ENCODE results near the gene TTYH1.

Gene TTYH1

DNA sequence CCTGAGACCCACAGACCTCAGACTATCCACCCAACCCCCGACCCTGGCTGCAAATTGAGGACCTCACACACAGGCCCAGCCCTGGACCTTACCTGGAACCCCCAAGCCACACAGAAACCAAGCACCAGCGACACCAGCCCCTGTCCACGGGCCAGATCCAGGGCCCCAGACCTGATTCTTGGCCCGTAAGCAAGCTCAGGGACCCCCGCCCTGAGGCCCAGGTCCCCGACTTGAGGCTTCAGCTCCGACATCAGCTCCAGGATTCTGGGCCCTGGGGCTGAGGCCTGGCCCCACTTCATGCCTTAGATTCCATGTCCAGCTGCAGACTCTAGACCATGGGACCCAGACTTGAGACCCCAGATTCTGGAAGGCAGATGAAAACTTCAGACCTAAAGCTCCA, 6.3 kb downstream of the TTYH1 start:
- DNase-seq = no peak

DNA sequence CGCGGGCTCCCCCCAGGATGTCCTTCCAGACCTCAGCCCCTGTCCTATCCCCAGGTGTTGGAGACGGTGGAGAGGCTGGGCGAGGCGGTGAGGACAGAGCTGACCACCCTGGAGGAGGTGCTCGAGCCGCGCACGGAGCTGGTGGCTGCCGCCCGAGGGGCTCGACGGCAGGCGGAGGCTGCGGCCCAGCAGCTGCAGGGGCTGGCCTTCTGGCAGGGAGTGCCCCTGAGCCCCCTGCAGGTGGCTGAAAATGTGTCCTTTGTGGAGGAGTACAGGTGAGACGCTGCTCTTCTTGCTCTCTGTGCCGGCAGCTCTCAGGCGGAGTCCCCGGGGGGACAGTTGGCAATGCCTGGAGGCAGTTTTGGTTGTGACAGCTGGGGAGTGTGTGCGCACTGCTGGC, 6.9 kb downstream of the TTYH1 start:
- DNase-seq = no peak

DNA sequence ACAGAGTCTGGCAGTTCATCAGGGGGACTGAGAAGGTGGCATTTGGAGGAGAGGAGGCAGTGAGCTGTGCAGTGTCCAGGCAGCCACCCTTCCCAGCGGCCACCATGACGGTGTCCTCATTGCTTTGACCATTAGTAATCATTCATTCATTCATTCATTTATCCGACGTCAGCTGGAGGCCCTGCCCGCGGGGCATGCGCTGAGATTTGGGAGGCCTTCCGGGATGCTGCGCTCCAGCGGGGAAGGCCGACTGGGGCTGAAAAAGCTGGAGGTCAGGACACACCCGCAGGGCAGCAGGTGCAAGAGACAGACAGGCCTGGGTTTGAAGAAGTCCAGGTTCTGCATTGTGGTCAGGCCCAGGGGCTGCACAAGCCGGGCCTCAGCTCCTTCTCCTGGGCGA, 8.9 kb downstream of the TTYH1 start:
- DNase-seq = no peak

DNA sequence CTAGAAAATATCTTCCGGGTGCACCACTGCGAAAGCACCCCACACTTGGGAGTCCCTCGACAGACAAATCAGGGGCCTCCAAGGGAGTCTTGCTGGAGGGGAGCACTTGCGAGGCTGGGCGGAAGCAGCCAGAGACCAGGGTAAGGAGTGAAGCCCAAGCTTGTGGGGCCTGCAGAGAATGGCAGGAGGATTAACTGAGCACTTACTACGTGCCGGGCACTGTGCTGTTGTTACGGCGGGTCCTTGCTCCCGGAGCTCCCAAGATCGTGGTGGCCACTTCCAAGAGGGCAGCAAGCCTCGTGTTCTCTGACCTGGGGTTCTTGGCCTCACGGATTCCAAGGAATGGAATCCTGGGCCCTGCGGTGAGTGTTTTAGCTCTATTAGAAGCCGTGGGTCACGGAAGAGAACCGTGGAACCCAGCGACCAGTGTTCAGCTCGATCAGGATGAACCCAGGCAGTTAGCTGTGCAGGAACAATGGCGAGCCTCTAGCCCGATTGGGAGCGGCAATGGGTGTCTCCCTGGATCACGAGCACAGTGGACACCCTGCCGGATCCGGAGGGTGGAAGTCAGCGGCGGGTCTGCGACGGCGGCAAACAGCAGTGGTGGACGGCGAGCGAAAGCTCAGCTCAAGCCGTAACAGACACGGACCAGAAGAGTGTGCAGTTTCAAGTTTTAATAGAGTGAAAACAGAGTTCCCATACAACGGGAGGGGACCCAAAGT, 9.6 kb downstream of the TTYH1 start:
- DNase-seq = no peak

DNA sequence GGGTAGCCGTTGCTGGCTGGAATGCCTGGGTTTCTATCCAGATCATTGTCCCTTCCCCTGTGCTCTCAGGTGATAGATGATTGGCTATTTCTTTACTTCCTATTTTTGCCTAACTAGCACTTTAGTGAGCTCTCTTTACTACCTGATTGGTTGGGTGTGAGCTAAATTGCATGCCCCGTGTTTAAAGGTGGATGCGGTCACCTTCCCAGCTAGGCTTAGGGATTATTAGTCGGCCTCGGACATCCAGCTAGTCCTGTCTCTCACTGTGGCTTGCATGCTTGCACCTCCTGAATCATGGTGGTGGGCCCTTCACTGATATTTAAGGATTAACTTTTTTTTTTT, 10.1 kb downstream of the TTYH1 start:
- no peak for DNase-seq

DNA sequence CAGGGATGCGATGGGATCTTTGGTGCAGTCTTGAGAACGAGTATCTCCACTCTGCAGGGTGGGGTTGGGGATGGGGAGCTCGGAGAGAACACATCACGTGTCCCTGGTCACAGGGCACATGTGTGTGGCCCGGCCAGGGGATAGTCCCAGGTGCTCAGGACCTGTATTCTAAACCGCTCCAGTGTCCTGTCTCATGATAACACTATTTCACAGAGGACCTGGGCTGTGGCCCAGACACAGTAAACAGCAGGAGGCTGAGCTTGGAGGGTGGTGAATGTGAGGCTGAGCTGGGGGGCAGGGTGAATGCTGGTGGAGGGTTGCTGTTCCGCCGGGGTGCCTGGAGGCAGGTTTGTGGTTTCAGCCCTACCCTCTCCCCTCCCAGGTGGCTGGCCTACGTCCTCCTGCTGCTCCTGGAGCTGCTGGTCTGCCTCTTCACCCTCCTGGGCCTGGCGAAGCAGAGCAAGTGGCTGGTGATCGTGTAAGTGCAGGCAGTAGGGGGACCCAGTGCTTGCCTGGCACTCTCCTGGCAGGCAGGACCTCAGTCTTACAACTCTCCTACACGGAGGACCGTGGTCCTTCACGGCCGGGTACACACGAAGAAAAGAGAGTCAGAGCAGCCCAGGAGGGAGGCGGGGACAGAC, 11.1 kb downstream of the TTYH1 start:
- peak in 30 of 58 donors; percentile 17 to 76 (median 42) for DNase-seq

DNA sequence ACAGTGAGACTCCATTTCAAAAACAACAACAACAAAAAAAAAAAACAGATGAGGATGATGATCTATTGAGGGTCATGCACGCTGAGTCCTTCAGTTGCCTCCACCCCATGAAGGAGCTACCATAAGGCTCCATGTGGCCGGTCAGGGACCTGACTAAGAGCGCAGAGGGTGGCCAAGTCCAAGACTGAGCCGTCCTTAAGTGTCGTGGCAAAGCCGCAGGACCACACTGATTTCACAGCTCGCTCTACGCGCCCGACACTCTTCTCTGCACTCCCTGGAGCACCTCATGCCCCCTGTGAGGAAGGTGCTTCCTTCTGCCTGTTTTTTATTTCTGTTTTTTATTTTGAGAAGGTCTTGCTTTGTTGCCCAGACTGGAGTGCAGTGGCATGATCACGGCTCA, 12.3 kb downstream of the TTYH1 start:
- DNase-seq = no peak

DNA sequence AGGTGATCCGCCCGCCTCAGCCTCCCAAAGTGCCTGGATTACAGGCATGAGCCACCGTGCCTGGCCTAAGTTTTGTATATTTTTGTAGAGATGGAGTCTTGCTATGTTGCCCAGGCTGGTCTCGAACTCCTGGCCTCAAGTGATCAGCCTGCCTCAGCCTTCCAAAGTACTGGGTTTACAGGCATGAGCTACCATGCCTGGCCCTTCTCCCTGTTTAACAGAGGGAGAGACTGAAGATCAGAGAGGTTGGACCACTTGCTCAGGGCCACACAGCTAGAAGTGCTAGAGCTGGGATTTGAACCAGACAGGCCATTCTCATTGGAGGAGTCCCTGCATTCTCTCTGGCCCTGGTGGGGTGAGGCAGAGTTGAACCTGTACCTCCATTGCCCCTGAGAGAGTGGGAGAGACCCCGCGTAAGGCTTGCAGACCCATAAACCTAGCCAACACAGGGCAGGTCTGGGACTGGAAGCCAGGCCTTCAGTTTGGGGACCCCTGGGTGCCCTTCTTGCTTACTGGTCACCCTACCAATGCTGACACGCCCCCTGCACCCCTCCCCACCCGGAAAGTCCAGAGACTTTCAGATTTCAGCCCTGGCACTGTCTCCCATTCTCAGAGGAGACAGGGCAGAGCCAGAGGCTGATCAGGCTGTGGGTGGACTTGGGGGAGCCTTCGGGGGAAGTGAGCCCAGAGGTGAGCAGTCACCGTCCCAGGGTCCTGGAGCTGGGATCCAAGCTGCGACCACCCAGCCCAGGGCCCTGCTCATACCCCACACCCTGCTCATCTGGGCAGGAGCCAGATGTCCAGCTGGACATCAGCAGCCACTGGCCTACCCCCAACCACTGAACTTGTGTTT, 13.3 kb downstream of the TTYH1 start:
- no peak for DNase-seq

DNA sequence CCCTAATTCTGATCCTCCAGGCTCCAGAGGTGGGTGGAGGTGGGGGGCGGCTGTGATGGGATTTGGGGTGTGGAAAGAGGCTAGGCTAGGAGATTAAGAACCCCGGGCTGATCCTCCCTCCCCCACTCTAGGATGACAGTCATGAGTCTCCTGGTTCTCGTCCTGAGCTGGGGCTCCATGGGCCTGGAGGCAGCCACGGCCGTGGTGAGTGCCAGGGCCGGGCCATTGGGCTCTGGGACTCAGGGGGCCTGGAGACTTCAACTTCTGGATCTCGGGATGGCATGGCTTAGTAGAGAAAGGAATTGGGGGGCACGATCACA, 13.9 kb downstream of the TTYH1 start:
- DNase-seq = no peak

DNA sequence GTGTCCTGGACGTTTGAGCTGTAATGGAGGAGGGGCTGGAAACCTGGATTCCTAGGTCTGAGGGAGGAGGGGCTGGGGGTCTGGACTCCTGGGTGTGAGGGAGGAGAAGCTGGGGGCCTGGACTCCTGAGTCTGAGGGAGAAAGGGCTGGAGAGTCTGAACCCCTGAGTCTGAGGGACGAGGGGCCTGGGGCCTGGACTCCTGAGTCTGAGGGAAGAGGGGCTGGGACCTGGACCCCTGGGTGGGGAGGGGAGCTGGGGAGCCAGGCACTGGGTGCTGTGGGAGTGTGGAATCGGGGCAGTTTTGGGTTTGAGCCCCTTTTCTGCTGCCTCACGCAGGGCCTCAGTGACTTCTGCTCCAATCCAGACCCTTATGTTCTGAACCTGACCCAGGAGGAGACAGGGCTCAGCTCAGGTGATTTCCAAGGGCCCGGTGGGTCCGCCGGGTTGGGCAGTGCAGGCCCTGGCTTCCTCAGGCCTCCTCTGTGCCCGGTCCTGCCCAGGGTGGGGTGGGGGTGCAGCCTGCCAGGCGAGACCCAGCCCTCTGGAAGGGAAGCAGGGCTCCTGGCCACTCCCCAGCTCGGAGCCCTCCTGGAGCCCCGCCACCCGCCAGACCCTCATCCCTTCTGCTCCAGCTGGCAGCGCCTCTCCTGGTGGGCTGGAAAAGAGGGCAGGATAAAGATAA, 14.4 kb downstream of the TTYH1 start:
- DNase-seq = peak in 1 of 58 donors; percentile 24

DNA sequence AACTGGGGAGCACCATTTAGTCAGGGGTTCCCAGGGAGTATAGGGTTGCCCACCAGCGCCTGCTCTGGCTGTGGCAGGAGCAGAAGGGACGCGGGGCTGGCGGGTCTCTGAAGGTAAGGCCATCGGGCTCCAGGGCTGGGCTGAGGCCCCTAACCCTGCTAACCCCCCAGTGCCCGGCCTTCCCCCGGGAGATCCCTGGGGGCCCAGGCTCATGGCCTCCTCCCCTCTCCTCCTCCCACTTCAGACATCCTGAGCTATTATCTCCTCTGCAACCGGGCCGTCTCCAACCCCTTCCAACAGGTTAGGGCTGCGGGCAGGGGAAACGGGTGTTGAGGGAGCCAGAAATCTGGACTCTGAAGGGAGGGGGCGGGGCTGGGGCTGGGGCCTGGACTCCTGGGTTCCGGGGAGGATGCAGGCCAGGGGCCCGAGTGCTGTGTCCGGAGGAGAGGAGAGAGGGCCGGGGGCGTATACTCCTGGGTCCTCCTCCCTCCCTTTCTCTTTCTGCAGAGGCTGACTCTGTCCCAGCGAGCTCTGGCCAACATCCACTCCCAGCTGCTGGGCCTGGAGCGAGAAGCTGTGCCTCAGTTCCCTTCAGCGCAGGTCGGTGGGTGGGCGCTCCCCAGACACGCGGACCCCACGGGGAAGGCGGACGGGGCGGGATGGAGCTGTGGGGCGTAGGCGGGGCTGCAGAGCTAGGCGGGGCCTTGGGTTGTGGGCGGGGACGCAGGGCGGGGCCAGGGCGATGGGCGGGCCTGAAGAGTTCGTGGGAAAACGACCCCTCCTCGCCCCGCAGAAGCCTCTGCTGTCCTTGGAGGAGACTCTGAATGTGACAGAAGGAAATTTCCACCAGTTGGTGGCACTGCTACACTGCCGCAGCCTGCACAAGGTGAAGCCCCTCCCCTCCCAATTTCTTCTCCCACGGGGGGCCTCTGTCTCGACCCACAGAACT, 15.3 kb downstream of the TTYH1 start:
- peak in 49 of 58 donors; percentile 24 to 79 (median 58) for DNase-seq

DNA sequence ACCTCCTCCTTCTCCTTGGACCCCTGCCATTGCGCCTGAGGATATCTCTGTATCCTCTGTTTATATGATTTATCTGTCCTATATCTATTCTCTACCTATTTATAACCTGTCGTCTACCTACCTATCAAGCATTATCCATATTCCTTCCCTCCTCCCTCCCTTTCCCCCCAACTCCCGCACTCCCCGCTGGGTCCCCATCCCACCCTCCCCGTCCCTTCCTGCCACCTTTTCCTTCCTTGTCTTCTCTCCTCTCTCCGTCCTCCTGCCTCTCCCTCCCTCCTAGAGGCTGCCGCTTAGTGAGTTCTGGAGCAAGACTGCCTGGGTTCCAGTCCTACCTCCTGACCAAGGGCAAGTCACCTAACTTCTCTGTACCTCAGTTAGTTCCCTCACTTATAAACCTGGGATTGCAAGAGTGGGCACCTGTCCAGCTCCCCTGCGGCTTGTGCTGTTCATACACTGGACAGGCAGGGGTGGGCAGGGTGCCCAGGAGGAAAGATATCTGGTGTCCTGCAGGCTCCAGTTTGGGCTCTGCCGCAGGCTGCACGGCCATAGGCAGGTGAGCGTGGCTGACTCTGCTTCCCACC, 16.1 kb downstream of the TTYH1 start:
- DNase-seq = peak in 6 of 58 donors; percentile 23 to 35 (median 26)

DNA sequence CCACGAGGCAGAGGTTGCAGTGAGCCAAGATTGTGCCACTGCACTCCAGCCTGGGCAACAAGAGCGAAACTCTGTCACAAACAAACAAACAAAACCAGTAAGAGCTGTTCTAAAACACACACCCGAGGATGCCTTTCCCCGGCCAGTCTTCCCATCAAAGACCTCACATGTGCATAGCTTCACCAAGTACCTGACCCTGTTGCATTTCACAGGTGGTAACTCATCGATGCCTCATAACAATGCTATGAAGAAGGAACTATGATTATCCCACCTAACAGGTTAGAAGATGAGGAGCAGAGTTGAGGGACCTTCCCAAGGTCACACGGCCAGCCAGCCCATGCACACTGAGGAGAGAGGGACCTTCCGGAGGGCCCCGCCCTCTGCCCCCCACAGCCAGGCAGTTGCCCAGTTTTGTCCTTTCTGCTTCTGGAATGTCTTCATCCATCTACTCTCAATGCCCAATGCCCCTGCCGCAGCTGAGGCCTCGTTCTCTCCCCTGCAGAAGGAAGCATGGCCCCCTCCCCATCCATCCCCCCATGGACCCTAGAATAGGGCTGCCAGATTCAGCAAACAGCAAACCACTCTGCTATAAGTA, 17.0 kb downstream of the TTYH1 start:
- DNase-seq = no peak

DNA sequence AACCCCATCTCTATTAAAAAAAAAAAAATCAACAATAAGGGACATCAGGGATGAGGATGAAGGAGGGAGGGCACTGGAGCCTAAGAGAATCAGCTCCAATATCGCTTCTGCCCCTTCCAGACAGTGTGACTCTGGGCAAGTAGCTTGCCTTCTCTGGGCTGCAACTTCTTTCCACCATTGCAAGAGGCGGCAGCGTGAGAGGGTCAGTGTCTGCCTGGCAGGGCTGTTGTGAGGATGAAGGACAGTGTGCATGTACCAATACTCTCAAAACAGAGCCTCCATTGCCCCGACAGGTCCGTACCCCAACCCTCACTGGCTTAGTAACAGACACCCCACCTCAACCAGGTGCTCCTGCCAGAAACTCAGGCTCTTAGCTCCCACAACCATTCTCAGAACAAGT, 18.4 kb downstream of the TTYH1 start:
- no peak for DNase-seq

DNA sequence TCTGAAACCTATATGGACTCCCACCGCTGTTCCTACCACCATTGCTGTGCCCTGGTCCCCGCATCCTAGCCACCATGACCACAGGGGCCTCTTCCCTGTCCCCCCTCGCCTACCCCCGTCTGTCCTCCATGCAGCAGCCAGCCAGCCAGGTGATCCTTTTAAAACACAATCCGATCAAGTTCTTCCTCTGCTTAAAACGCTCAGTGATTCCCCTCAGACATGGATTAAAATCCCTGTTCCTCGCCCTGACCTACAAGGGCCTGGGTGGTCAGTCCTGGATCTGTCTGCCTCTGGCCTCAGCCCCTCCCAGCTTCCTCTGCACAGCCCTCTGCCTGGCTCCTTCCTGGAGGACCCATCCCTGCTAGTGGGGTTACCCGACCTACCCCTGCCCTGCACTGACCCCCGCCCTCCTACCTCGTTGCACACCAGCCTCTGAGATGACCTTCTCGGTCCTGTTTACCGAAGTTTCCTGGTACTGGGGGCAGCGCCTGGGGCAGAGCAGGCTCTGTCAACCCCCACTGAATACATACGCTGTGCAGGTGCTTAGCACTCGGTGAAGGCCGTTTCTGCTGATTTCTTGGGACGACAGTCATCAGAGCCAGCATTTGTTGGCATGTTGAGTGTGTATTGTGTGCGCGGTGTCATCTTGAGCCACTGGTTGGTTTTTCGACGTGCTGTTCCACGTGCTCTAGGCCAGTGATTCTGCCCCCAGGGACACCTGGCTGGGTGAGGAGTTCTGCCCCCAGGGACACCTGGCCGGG, 19.0 kb downstream of the TTYH1 start:
- peak in 21 of 58 donors; percentile 24 to 64 (median 51) for DNase-seq

DNA sequence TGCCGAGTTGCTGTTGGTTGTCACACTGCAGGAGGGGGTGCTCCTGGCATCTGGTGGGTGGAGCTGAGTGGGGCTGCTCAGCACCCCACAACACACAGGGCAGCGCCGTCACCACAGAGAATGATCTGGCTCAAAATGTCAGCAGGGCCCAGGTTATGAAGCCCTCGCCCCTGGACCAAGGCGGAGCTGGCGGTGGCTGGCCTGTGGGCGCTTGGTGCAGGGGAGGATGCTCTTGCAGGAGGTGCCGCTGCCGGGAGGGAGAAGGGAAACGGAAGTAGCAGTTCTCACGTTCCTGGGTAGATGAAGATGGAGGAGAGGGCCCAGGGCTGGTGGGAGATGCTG, 19.6 kb downstream of the TTYH1 start:
- peak in 16 of 58 donors; percentile 26 to 60 (median 47) for DNase-seq

DNA sequence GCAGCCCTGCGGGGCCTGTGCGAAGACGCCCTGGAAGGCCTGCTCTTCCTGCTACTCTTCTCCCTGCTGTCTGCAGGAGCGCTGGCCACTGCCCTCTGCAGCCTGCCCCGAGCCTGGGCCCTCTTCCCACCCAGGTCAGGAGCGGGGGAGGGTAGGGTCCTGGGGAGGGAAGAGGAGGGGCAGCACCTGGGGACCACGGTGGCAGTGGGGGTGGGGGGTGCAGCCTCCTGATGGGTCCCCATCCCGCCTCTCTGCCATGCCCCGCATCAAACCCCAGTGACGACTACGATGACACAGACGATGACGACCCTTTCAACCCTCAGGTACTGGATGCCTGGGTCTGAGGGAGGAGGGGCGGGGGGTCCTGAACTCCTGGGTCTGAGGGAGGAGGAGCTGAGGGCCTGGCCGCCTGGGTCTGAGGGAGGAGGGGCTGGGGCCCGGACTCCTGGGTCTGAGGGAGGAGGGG, 20.3 kb downstream of the TTYH1 start:
- peak in 13 of 58 donors; percentile 28 to 71 (median 47) for DNase-seq

DNA sequence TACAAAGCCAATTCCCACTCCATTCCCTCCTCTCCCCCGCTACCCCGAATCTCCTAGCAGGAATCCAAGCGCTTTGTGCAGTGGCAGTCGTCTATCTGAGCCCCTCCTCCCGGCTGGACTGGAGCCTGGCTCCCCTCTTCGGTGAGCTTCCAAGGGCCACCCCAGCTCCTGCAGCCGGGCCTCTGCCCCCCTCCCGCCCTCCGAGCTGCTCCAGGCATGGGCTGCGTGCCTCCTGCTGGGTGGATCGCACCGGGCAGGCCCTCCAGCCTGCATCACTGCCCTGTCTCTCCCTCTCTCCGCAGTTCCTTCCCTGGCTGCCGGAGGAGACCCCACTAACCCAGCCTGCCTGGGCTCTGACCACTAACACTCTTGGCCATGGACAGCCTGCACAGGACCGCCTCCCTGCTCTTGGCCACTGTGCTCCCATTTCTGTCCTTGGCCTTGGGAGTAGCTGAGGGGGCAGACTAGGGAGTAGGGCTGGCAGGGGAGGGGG, 20.8 kb downstream of the TTYH1 start:
- peak in 38 of 58 donors; percentile 6 to 71 (median 42) for DNase-seq

All from anterior cingulate cortex (tissue), 58 donors.